Measurements from ENCODE around the gene TMED4. TPM values are rescaled to one million over a fixed set of nuclear protein-coding genes. Genes with fewer than 3 reads are reported as not detected.
"Not testable (repeated sequence)": the region's sequence is repeated elsewhere in the genome, so short reads cannot be mapped to it uniquely, and the experiment has no call there.

Gene TMED4
- polyA plus RNA-seq, 1 donor, result 169 TPM

GRCh38 chr7:44573464-44574286 lies 8.4 kb downstream of the TMED4 start, which contains the start of gene DDX56:
DDX56 (minus strand) TSS chr7:44573908; CDS start chr7:44573895, 13 bp downstream.
- DNase-seq, result peak; percentile 92

GRCh38 chr7:44572771-44573170 lies 9.3 kb downstream of the TMED4 start:
- DNase-seq, result no peak

- no peak for DNase-seq
Observed at GRCh38 chr7:44569959-44570358, 12.1 kb downstream of the TMED4 start.

- DNase-seq, result no peak
Observed at GRCh38 chr7:44568771-44569560, 13.1 kb downstream of the TMED4 start.

GRCh38 chr7:44567884-44568283 lies 14.1 kb downstream of the TMED4 start:
- no peak for DNase-seq

- no peak for DNase-seq
Observed at GRCh38 chr7:44566680-44567079, 15.4 kb downstream of the TMED4 start.

- no peak for DNase-seq
Observed at GRCh38 chr7:44565795-44566559, 16.1 kb downstream of the TMED4 start.

GRCh38 chr7:44565097-44565794 lies 16.8 kb downstream of the TMED4 start:
- DNase-seq, result no peak

- DNase-seq, result no peak
Observed at GRCh38 chr7:44564606-44565005, 17.4 kb downstream of the TMED4 start.

- no peak for DNase-seq
Observed at GRCh38 chr7:44563171-44563679, 18.8 kb downstream of the TMED4 start.

GRCh38 chr7:44562622-44562962 lies 19.4 kb downstream of the TMED4 start:
- not testable (repeated sequence) for DNase-seq

- DNase-seq, result no peak
Observed at GRCh38 chr7:44561962-44562621, 19.9 kb downstream of the TMED4 start.

GRCh38 chr7:44561481-44561880 lies 20.6 kb downstream of the TMED4 start:
- DNase-seq, result no peak

GRCh38 chr7:44559485-44559884 lies 22.5 kb downstream of the TMED4 start:
- no peak for DNase-seq

GRCh38 chr7:44557485-44557884 lies 24.5 kb downstream of the TMED4 start:
- no peak for DNase-seq

GRCh38 chr7:44555350-44555749 lies 26.7 kb downstream of the TMED4 start:
- DNase-seq, result no peak

GRCh38 chr7:44552473-44553005 lies 29.5 kb downstream of the TMED4 start:
- DNase-seq, result not testable (repeated sequence)

- DNase-seq, result no peak
Observed at GRCh38 chr7:44549457-44549856, 32.6 kb downstream of the TMED4 start.

- DNase-seq, result no peak
Observed at GRCh38 chr7:44548893-44549292, 33.1 kb downstream of the TMED4 start.

GRCh38 chr7:44547536-44548231 lies 34.3 kb downstream of the TMED4 start:
- DNase-seq, result no peak
